Stimulated activated CD8-positive, alpha-beta memory T cell treated with anti-CD3 and anti-CD28 coated beads, Interleukin-15, amount 100 ng/mL, for 1 hour (primary cell): ENCODE data around the gene TAS1R1.
"Not testable (repeated sequence)": the region's sequence is repeated elsewhere in the genome, so short reads cannot be mapped to it uniquely, and the experiment has no call there.

ENCODE experiments used
- DNase-seq: peaks from one replicate; pipeline ENCODE4 v3.0.0-alpha.2; 2020; ENCODE audit warnings: low read depth

Gene TAS1R1

GRCh38 chr1:6521536-6521935 lies 33.6 kb upstream of the TAS1R1 start:
- DNase-seq: no peak

- no peak for DNase-seq
Observed at GRCh38 chr1:6523566-6523965, 31.5 kb upstream of the TAS1R1 start.

DNA sequence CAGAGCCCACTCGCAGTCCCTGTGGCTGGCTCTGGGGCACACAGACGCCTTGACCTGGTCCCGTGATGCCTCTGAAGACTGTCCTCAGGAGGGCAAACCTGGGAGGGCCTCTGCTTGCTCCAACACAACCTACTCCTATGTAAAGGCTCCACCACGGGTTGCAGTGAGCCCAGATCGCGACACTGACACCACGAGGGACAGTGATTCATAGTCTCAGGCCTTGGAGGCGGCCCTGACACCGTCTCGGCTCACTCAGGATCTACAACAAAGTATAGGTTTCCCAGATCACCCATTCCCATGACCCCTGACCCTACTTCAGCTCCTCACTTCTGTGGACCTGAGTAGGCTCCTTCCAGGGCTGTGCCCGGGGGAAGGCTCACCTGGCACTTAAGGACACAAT lies 28.8 kb upstream of the TAS1R1 start:
- no peak for DNase-seq

DNA sequence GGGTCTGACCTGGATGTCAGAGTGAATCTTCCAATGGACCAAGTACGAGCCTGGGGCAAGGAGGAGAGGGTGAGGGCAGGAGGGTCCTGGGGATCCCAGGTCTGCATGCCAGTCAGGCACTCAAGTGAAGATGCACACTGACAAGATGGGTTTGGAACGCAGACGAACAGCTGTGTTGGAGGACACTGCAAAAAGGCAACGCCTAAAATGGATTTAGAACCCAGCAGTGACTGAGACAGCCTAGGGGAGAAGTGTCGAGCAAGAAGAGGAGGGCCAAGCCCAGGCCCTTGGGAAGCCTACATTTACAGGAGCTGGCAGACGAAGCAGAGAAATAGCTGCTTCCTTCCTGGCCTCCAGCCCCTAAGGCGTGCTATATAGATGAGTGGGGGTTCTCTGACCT lies 26.6 kb upstream of the TAS1R1 start:
- no peak for DNase-seq

- no peak for DNase-seq
Observed at GRCh38 chr1:6530504-6531160, 24.5 kb upstream of the TAS1R1 start.

- DNase-seq: no peak
Observed at GRCh38 chr1:6531996-6532395, 23.1 kb upstream of the TAS1R1 start.

DNA sequence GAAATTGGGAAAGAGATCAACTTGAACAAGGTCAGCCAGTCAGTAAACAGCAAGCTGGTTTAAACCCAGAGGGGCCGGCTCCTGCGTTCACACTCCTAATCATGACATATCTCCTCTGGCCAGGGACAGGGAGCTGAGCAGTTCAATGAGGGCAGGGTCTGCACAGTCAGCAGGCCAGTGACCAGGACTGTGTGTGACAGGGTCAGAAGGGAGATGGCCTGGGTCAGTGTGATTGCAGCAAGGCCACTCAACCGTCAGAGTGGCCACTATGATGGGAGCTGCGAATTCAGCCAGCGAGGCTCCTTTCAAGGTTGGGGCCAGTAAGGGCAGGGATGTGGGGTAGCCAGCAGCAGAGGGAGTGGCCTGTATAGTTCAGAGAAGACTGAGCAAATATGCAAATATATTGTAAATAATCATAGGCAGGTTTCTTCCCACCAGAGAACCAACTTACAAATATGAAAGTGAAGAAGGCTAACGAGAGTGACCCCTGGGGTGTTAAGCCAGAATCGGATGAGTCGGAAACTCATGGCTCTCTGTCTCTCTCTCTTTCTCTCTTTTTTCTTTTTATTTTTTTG lies 20.8 kb upstream of the TAS1R1 start:
- DNase-seq: no peak

DNA sequence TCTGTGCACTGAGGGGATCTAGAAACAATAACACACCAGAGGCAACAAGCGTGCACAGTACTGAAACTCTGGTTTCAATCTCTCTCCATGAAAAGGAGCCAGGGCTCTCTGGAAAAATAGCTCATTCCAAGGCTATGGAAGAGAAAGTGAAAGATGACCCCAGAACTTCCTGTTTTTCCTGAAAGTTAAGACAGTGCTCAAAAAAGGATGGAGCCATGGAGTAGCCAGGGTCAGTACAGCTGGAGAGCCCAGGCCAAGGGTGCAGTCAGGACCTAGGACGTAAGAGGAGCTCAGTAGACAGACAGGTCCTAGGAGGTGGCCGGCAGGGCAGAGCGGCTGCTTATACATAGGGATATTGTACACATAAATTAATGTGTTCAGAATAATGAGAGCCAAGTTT lies 19.9 kb upstream of the TAS1R1 start:
- DNase-seq: no peak

DNA sequence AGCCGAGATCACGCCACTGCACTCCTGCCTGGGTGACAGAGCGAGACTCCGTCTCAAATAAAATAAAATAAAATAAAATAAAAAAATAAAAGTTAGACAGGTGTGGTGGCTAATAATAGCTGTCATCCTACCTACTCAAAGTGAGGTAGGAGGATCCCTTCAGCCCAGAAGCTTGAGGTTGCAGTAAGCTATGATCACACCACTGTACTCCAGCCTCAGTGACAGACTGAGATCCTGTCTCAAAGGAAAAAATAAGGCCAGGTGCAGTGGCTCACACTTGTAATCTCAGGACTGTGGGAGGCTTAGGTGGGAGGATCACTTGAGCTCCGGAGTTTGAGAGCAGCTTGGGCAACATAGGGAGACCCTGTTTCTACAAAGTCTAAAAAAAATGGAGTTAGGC lies 18.8 kb upstream of the TAS1R1 start:
- DNase-seq: no peak

DNA sequence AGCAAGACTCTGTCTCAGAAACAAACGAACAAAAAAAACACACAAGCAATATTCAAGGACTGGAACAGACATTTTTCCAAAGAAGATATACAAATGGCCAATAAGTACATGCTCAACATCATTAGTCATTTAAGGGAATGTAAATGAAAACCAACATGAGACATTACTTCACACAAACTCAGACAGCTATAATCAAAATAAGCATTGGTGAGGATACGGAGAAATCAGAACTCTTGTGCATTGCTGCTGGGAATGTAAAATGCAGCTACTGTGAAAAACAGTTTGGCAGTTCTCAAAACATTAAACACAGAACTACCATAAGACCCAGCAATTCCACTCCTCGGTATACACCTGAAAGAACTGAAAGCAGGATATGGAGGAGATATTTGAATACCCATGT lies 16.2 kb upstream of the TAS1R1 start:
- no peak for DNase-seq

- no peak for DNase-seq
Observed at GRCh38 chr1:6544831-6545230, 10.3 kb upstream of the TAS1R1 start.

GRCh38 chr1:6545276-6546112 lies 9.6 kb upstream of the TAS1R1 start:
- DNase-seq: no peak

DNA sequence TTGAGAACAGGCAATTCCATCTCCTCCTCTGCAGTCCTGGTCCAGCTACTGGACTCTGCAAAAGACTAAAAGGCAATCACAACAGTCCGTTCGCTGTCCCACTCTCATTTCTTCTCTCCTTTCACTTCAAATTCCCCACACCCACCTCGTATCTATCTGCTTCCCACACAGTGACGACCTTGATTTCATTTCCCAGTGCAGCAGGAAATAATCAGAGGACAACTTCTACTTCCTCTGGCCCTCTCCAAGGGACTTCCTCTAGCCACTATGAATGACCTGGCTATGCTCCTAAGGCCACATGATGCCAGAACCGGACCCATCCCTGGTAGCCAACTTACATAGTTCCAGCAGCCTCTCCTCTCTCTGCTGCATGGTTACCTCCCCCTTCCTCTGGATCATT lies 8.8 kb upstream of the TAS1R1 start:
- no peak for DNase-seq

- DNase-seq: no peak
Observed at GRCh38 chr1:6547301-6547700, 7.8 kb upstream of the TAS1R1 start.

DNA sequence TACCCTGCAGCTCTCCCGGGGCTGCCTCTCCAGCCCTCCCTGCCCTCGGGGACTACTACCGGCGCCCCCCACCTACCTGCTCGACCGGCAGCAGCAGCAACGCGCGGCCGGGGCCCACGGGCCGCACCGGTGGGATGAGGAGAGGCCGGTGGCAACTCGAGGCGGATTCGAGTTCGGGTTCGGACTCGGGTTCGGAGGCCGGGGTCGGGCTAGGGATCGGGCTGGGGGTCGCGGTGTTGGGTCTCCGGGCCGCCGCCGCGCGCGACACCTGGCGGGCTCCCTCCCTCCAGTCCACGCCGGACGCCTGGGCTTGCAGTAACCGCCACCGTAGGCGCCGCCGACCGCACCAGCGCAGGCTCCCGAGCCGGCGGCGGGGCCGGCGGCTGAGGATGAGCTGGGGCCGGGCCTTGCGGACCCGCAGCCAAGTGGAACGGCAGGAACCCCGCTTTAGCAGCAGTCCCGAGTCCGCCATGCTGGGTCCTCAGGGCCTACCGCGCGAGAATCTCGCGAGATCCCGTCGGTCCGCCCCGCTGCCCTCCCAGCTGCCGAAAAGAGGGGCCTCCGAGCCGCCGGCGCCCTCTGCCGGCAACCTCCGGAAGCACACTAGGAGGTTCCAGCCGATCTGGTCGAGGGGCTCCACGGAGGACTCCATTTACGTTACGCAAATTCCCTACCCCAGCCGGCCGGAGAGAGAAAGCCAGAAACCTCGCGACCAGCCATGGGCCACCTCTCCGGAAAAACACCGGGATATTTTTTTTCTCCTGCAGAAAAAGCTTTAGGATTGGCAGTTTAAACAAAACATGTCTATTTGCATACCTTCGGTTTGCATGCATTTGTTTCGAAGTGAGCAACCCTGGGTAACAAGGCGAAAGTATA lies 838 bp upstream of the TAS1R1 start, which contains the start of gene NOL9:
NOL9 (minus strand) TSS at position 483 of the 876 bp plus-strand sequence; CDS start at position 472, 11 bp downstream.
- DNase-seq: peak; percentile 88

GRCh38 chr1:6557597-6557996 lies 2.5 kb downstream of the TAS1R1 start:
- DNase-seq: no peak

GRCh38 chr1:6559161-6559560 lies 4.1 kb downstream of the TAS1R1 start:
- not testable (repeated sequence) for DNase-seq

DNA sequence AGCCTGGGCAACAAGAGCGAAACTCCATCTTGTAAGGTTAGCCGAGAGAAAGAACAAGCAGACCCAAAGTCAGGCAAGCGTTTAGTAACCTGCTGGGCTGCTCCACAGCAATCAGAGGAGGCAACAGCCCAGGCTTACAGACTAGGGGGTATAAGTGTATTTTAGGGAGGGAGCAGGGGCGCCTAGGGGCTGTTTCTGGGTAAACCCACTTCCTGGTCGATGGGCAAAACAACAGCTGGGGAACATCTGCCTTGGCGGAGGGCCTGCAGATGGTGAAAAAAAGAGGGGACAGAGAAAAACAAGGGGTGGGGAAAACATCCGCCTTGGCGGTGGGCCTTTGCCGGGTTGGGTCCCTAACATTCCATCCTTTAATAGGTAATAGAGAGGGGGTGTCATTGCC lies 5.2 kb downstream of the TAS1R1 start:
- no peak for DNase-seq

GRCh38 chr1:6569033-6569432 lies 13.9 kb downstream of the TAS1R1 start:
- no peak for DNase-seq

- no peak for DNase-seq
Observed at GRCh38 chr1:6570100-6570499, 15.0 kb downstream of the TAS1R1 start.

DNA sequence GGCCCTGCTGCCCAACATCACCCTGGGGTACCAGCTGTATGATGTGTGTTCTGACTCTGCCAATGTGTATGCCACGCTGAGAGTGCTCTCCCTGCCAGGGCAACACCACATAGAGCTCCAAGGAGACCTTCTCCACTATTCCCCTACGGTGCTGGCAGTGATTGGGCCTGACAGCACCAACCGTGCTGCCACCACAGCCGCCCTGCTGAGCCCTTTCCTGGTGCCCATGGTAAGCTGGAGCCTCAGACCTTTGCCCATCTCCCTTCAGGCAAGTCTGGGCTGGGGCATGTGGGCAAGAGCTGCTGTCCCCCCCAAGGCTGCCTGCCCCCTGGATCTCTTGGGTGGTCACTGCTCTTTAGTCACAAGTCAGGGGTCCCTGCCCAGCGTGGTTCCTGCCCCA lies 15.9 kb downstream of the TAS1R1 start:
- no peak for DNase-seq
